Measurements from ENCODE around the gene NINJ1. TPM values are rescaled to one million over a fixed set of nuclear protein-coding genes. Genes with fewer than 3 reads are reported as not detected.
A peak's percentile ranks its signal among the peaks of the same experiment; 100 is the strongest.

The NINJ1 gene
- total RNA-seq, 2 donors from 2014 or later = 81.0 to 84.8 TPM

- no peak for ATAC-seq
- H3K27ac Mint-ChIP-seq = peak overlapping the region in 1 of 2 donors; percentile 44
- no peak for DNase-seq (ENCODE audit: low spot score in 2 of 2)
- peaks cover 9 to 11% of the 10 kb centered on the region in 2 donors for H3K9me3 Mint-ChIP-seq
- peaks cover 12 to 14% of the 10 kb centered on the region in 2 donors for H3K36me3 Mint-ChIP-seq
These were observed 7.9 kb upstream of the NINJ1 start for GRCh38 chr9:93141771-93142483.

GRCh38 chr9:93139365-93140182, 5.5 kb upstream of the NINJ1 start:
- H3K27ac Mint-ChIP-seq = peak overlapping the region in 1 of 2 donors; percentile 82
- H3K9me3 Mint-ChIP-seq = no peaks in the 10 kb centered on the region
- ATAC-seq (no peak), DNase-seq (ENCODE audit: low spot score in 2 of 2) (no peak)
- H3K36me3 Mint-ChIP-seq = no peaks in the 10 kb centered on the region

GRCh38 chr9:93138171-93138764, 4.2 kb upstream of the NINJ1 start:
- peaks cover 1 to 3% of the 10 kb centered on the region in 2 donors for H3K36me3 Mint-ChIP-seq
- no peak overlapping the region for H3K27ac Mint-ChIP-seq
- ATAC-seq (no peak), DNase-seq (ENCODE audit: low spot score in 2 of 2) (no peak)
- no peaks in the 10 kb centered on the region for H3K9me3 Mint-ChIP-seq

DNA sequence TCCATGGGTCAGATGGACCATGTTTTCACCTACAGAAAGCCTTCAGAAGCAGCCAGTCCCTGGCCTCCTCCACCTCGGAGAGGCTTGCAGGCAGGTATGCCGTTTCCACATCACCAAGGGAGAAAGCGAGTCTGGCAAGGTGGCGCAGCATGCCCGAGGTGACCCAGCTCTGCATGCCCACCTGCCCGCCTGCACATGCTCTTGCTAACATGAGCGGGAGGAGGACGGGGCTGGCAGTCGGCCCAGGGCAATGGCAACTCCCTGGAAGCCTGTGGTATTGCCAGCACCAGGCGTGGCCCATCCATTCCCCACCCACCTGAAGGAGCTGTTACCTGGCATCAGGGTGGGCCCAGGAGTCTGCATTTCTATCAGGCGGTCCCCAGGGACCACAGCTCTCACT, 3.3 kb upstream of the NINJ1 start:
- no peak for ATAC-seq
- Mint-ChIP-seq H3K36me3 (peaks cover 10 to 12% of the 10 kb centered on the region in 2 donors), H3K27ac (no peak overlapping the region), H3K9me3 (no peaks in the 10 kb centered on the region)
- DNase-seq (ENCODE audit: low spot score in 2 of 2) = no peak

DNA sequence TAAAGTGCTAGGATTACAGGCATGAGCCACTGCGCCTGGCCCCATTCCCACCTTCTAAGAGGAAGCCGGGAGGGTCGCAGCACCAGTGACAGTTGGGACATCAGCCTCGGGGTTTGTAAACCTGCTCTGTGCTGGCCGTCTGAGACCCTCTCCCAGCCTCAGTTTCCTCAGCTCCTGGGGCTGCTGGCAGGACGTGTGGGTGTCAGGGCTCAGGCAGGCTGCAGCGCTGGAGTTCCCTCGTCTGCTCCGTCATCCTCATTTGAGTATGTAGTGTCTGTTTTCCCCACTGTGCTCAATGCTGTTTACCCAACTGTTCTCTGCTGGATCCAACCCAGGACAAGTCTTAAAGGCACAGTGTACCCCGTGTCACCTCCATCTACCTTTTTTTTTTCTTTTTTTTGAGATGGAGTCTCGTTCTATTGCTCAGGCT, 2.0 kb upstream of the NINJ1 start:
- no peaks in the 10 kb centered on the region for H3K9me3 Mint-ChIP-seq
- ATAC-seq = no peak
- H3K36me3 Mint-ChIP-seq = peaks cover 12 to 23% of the 10 kb centered on the region in 2 donors
- no peak for DNase-seq (ENCODE audit: low spot score in 2 of 2)
- peak overlapping the region in 1 of 2 donors; percentile 77 for H3K27ac Mint-ChIP-seq

DNA sequence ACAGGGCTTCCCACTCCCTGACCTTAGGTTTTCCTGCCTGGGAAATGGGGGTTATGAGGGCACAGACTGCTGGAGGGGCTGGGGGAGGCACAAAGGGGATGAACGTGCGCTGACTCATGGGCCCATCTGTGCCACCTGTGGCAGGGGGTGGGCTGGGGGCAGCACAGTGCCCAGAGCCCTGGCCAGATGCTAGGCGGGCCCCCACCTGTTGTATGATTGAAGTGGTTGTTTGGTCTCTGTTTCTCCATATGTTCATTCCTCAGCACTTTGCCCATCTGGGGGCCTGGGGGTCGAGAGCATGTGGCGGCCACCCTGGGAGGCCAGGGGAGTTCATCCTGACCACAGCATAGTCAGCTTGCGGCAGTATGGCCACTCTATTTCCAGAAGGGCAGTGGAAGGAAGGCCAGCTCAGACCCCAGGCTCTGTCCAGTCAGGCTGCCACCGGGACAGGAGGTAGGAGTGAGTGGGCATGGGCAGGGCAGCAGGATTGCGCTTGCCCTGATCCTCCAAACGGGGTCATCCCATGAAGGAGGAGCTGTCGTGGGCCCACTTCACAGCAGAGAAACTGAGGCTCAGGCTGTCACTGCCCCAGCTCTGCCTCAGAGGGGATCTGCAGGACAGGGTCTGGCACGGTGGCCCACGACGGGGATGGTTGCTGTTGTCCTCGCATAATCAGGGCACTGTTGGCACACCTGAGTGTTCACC, 841 bp upstream of the NINJ1 start:
- DNase-seq (ENCODE audit: low spot score in 2 of 2) (no peak), ATAC-seq (no peak)
- peak overlapping the region; percentile 68 to 97 for H3K27ac Mint-ChIP-seq
- no peaks in the 10 kb centered on the region for H3K9me3 Mint-ChIP-seq
- peaks cover 12 to 26% of the 10 kb centered on the region in 2 donors for H3K36me3 Mint-ChIP-seq

GRCh38 chr9:93133681-93134014, 403 bp downstream of the NINJ1 start:
- H3K9me3 Mint-ChIP-seq = no peaks in the 10 kb centered on the region
- H3K27ac Mint-ChIP-seq = peak overlapping the region; percentile 90 to 97
- H3K36me3 Mint-ChIP-seq = peaks cover 12 to 26% of the 10 kb centered on the region in 2 donors
- DNase-seq (ENCODE audit: low spot score in 2 of 2) (peak in 1 of 2 donors; percentile 50), ATAC-seq (peak in 1 of 2 donors; percentile 22)

GRCh38 chr9:93132946-93133680, 938 bp downstream of the NINJ1 start:
- peak in 1 of 2 donors; percentile 89 for DNase-seq (ENCODE audit: low spot score in 2 of 2)
- H3K36me3 Mint-ChIP-seq = peaks cover 12 to 26% of the 10 kb centered on the region in 2 donors
- no peaks in the 10 kb centered on the region for H3K9me3 Mint-ChIP-seq
- H3K27ac Mint-ChIP-seq = peak overlapping the region; percentile 90 to 97
- peak in 1 of 2 donors; percentile 67 for ATAC-seq

DNA sequence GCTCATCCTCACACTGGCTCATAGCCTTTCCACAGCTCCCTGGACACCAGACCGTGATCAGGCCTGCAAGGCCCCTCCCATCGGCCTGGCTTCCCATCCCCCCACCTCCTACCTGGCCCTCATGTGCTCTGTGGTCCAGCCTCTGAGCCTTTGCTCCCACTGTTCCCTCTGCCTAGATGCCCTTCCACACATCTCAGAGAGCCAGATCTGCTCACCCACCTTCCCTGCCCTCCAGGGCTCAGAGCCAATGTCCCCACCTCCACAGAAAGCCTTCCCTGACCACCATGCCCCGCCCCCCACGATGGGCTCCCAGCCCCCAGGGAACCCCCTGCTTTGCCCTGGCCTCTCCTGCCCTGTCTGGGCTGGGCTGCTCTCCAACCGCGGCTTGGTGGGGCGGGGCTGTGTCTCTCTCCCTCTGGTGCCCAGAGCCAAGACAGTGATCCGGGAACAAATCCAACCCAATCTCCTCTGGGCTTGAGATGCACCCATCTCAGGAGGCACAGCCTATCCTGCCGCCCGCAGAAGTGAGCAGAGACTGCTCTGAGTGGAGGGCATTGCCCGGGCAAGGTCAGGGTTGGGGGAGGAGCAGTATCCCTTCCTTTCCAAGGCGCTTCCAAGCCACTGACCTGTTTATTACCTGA, 1.6 kb downstream of the NINJ1 start:
- ATAC-seq (no peak), DNase-seq (ENCODE audit: low spot score in 2 of 2) (no peak)
- Mint-ChIP-seq H3K27ac (peak overlapping the region; percentile 90 to 97), H3K9me3 (no peaks in the 10 kb centered on the region), H3K36me3 (peaks cover 12 to 26% of the 10 kb centered on the region in 2 donors)

DNA sequence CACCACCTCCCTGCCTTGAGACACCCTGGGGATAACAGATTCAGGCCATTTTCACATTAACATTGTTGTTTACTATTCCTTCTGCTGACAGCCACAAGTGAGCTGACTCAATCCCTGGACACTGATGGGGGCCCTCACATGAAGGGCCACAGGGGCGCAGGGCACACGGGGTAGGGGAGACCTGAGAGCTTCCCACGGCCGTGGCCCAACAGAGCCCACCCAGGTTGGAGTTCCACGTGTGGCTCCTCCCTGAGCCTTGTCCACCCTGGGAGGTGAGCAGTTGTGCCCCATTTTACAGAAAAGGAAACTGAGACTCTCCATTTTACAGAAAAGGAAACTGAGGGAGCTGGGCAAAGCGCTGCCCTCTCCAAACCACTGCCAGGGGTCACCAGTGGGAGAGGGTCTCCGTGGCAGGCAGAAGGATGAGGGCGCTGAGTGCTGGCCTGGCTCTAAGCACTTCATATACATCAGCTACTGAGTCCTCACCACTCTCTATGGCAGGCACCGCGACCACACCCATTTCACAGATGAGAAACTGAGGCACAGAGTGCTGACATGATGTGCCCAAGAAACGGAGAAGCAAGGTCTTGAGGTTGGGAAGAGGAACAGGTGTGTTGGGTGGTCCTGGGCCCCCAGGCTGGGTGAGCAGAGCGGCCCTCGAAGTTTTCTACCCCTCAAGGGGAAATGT, 2.3 kb downstream of the NINJ1 start:
- H3K9me3 Mint-ChIP-seq = no peaks in the 10 kb centered on the region
- H3K36me3 Mint-ChIP-seq = peaks cover 12 to 26% of the 10 kb centered on the region in 2 donors
- no peak for DNase-seq (ENCODE audit: low spot score in 2 of 2)
- ATAC-seq = no peak
- peak overlapping the region; percentile 88 to 97 for H3K27ac Mint-ChIP-seq

DNA sequence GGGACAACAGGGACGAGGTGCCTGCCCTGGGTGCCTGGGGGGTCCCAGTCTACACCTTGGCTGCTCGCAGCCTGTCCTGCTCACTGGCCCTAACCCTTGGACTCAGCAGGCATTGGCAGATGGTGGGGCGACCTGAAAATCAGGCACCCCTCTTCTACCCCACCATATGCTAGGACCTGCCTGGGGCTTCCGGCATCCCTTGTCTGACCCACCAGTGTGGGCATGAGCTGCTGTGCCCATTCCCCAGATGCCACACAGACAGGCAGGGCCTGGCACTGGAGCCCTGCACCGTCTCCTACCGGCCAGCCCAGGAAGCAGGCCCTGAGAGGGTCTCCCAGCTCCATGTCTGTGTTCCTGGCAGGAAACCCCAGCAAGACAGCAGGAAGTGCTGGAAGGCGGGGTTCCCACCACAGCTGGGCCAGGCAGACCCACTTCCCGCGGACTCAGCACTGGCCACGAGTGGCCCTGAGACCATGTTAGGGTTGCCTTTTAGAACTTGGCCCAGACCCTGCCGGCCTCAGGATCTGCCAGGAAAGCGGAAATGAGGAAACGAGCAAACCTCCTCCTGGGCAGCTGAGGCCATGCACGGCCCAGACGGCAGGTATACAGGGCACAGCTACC, 3.1 kb downstream of the NINJ1 start:
- ATAC-seq (no peak), DNase-seq (ENCODE audit: low spot score in 2 of 2) (no peak)
- no peaks in the 10 kb centered on the region for H3K9me3 Mint-ChIP-seq
- H3K27ac Mint-ChIP-seq = peak overlapping the region; percentile 88 to 97
- peaks cover 17 to 26% of the 10 kb centered on the region in 2 donors for H3K36me3 Mint-ChIP-seq

- ATAC-seq = no peak
- no peak for DNase-seq (ENCODE audit: low spot score in 2 of 2)
- H3K27ac Mint-ChIP-seq = peak overlapping the region in 1 of 2 donors; percentile 97
- H3K36me3 Mint-ChIP-seq = peaks cover 24 to 27% of the 10 kb centered on the region in 2 donors
- H3K9me3 Mint-ChIP-seq = no peaks in the 10 kb centered on the region
These were observed 4.2 kb downstream of the NINJ1 start for GRCh38 chr9:93129691-93130500.

GRCh38 chr9:93129286-93129685, 4.8 kb downstream of the NINJ1 start:
- Mint-ChIP-seq H3K27ac (no peak overlapping the region), H3K9me3 (no peaks in the 10 kb centered on the region), H3K36me3 (peaks cover 27 to 32% of the 10 kb centered on the region in 2 donors)
- ATAC-seq (no peak), DNase-seq (ENCODE audit: low spot score in 2 of 2) (no peak)

DNA sequence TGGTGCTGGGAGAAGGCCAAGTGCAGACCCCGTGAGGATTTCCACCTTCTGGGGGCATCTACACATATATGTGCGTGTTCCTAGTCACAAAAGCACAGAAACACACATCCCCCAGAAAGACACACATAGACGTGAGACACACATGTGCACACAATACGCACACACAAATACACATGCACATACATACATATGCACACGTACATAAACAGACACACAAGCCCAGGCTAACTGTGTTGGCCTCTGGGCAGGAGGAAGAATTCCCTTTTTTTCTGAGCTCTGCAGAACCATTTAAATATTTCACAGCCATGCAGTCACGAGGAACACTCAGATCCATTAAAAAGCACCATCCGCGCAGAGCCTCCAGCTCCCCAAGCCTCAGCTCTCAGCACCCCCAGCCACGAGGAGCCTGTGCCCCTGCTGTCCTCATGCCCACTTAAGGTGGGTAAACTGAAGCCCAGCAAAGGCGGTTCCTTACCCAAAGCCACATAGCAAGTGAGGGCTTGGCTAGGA, 5.3 kb downstream of the NINJ1 start:
- Mint-ChIP-seq H3K36me3 (peaks cover 27 to 32% of the 10 kb centered on the region in 2 donors), H3K9me3 (no peaks in the 10 kb centered on the region), H3K27ac (peak overlapping the region; percentile 43 to 88)
- no peak for DNase-seq (ENCODE audit: low spot score in 2 of 2)
- no peak for ATAC-seq

Data from activated naive CD4-positive, alpha-beta T cell treated with anti-CD3 and anti-CD28 coated beads, Interleukin-2, amount 50 U/mL, for 72 hours (primary cell).